GM08714 (cell line): Measurements from ENCODE around the gene PAX7.

Source experiments
- H3K4me3 ChIP-seq: fragments of 200-500 bp; sonication (Bioruptor generic); 2 replicates; pipeline ENCODE4 v1.5.1; 2014; ENCODE audit warnings: mild to moderate bottlenecking, low read length, inconsistent platforms
- ZNF274 ChIP-seq: IDR thresholded peaks from 2 replicates; pipeline ENCODE4 v1.6.1; 2012; ENCODE audit warnings: mild to moderate bottlenecking, low read depth, low read length

PAX7 gene

DNA sequence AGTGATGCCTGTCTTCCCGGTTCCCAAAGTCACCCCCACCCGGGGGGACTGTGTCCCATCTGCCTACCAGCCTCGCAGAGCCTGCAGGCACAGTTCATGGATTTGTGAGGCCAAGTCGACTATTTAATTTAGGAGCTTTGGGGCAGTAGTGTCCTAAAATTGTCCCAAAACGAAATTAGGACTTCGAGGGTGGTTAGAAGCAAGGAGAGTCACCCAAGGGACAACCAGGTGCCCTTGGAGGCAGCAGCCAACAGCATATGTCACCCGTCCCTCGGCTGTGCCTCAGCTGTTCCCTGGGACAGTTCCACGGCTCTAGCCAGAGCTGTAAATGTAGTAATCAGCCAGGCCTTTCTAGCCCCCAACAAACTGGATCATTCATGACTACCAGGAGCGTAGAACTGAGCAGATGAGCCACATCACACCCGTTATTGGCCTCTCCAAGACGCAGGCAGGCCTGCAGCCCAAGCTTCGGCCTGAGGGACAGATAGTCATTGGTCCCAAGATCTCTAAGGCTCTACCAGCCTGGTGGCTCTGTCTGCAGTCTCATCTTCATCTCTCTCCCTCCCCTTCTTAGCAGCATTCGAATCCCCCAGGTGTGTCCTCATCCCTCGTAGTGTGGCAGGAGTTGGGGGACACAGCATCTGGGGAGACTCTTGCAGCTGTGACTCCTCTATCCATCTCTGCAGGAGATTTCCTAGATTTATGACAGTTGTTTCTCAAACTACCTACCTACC, 2.9 kb downstream of the PAX7 start:
- TF ChIP-seq ZNF274 = no peak
- no peak overlapping the region for H3K4me3 ChIP-seq

DNA sequence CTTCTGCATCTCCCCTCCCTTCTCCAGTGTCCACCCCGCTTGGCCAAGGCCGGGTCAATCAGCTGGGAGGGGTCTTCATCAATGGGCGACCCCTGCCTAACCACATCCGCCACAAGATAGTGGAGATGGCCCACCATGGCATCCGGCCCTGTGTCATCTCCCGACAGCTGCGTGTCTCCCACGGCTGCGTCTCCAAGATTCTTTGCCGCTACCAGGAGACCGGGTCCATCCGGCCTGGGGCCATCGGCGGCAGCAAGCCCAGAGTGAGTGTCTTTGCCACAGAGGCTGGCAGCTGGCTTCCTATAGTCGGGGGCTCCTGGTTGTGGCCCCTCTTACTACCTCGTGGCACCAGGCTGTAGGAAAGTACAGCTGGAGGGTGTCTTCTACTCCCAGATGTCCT, 3.6 kb downstream of the PAX7 start:
- no peak overlapping the region for H3K4me3 ChIP-seq
- TF ChIP-seq ZNF274 = no peak

DNA sequence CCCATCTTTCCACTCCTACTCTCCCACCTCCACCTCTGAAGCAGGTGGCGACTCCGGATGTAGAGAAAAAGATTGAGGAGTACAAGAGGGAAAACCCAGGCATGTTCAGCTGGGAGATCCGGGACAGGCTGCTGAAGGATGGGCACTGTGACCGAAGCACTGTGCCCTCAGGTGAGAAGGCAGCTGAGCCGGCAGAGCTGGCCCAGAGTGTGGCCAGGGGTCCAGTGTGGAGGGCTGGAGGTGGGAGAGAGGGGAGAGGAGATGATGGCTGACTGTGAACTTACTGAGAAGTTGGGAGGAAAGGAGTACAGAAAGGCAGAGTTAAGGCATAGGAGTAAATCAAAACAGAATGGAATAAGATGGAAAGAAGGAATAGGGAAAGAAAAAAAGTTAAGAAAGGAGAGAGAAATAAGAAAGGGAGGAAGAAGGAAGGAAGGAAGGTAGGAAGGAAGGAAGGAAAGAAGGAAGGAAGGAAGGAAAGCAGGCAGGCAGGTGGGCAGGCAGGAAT, 4.5 kb downstream of the PAX7 start:
- TF ChIP-seq ZNF274 = no peak

DNA sequence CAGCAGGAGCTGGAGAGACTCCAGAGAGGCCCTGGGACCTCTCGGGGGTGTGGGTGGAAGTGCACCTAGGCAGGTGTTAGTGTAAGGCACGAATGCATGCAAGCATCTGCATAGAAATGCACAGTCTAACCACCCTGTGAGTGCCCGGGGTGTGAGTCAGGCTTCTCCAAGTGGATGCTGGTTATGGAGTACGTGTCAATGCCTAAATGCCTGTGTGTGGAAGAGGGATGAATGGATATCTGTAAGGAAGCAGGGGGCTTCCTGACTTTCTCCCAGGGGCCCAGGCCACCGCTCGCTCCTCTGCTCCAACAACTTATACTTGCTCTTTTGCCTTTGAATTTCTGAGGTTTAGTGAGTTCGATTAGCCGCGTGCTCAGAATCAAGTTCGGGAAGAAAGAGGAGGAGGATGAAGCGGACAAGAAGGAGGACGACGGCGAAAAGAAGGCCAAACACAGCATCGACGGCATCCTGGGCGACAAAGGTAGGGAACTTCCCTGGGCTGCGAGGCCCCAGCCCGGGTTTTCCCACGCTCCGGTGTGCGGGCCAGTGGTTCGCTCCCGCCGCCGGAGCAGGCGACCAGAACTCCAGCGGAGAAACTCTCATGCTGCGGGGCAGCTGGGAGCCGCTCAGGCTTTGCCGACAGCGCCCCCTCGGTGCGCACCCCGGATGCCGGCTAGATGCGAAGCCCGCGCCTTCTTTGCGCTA, 5.4 kb downstream of the PAX7 start:
- H3K4me3 ChIP-seq = no peak overlapping the region
- no peak for TF ChIP-seq ZNF274

More for the DNA sequence above, 4.5 kb downstream of the PAX7 start:
- H3K4me3 ChIP-seq = no peak overlapping the region

DNA sequence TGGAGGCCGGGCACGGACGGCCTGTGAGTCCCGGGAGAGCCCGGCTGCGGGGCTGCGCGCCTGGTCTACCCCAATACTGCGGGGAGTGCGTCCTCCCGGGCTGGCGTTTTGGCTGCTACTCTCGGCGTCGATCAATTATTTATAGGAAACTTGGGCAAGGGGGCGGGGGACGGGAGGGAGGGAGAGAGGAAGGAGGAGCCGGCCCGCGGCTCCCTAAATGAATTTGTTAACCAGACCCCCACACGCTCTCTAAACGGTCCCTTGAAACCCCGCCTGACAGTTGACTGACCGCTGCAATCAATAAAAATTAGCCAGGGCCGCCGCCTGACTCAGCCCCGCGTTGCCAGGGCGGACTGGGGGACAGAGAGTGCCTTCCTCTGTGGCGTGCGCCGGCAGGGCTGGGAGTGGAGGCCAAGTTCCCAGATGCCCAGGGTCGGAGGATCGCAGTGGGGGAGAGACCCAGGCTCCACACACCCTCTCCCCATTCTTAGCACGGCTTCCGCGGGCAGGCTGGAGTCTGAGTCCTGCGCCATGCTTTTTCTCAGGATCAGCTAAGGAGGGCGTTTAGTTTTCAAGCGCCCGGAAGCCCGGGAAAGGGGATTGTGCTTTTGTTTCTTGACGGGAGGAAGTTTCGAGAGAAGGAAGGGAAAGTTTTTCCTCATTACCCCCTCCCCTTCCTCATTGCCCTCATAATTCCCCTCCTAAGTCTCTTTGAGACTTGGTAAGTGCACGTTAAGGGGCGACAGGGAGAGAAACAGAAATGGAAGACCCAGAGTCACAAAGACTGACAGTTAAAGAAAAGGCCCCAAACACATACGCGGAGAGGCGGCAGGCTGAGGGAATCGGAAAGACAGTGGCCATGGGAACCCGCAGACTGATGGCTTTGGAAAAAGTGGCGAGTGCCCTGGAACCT, 6.2 kb downstream of the PAX7 start:
- TF ChIP-seq ZNF274 = no peak
- no peak overlapping the region for H3K4me3 ChIP-seq

DNA sequence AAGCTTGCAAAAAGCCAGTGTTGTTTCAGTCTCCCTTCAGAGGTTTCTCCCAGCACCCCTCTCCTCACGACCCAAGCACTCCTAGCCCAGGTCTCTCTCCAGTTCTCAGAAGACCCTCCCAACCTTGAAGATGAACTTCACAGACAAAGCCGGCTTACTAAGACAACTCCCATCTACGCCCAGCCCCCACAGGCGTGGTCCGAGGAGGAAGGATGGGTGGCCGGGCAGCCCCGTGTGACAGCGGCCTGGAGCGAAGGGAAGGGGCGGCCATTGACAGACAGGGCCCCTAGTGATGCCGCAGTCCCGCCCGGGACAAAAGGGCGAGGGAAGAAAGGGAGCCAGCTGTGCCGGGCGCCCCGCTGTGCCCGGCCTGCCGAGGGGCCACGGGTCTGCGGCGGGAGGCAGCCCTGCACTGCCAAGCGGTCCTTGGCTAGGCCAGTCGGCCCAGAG, 6.9 kb downstream of the PAX7 start:
- no peak for TF ChIP-seq ZNF274
- no peak overlapping the region for H3K4me3 ChIP-seq

DNA sequence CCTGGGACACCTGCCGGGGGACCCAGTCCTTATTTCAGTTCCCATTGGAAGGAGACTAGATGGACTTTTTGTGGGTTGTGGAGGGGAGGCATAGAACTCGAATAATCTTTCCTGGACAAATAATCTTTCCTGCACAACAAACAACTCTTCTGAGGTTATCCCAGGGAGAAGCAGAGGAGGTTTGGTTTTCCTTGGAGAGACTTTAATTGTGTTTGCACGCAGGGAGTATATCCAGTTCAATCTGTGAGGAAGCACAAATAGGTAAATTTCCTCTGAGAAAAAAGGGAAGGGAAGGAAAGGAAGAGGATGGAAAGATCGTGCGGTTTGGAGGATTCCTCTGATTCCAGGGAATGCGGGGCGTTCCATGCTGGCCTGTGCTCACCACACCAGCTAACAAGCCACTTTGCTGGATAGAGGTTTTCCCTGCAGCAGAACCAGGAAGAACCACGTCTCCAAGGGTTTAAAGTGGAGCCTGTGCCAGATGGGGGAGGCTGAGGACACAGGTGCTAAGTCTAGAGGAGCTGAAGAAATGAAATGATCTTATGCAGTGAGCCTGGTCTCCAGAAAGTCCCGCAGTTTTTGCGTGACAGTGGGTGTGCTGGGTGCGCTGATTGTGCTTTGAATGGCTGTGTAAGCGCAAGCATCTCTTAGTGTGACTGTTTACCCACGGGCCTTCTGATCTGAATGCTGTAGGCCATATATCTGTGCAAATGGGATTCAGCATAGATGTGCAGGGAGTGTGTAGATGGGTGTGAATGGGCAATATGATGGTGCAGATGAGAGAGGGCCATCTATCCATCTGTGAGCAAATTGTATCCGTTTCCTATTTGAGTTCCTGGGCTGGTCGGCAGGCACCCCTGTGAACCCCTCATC, 7.6 kb downstream of the PAX7 start:
- no peak overlapping the region for H3K4me3 ChIP-seq
- no peak for TF ChIP-seq ZNF274

DNA sequence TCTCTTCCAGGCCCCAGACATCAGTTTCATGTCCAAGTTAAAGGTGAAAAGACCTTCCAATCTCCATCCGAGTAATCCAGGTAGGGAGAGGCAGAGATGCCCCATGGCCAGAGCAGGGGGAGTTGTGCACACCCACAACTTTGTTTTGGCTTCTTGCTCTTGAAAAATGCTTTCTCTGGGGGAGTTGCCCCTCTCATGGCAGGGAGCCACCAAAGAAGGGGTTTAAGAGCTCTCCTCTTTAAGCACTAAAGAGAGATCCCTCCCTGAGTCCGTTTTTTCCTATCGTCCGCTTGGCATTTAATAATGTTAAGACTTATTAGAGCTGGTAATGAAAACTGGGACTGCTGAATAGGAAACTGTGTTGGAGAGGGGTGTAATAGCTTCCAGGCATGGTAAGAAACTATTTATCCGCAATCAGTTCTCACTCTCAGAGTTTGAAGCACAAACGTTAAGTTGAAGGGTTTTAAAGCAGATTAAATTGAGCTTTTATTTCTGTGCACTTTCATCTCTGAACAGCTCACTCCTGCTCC, 8.3 kb downstream of the PAX7 start:
- no peak for TF ChIP-seq ZNF274
- no peak overlapping the region for H3K4me3 ChIP-seq

DNA sequence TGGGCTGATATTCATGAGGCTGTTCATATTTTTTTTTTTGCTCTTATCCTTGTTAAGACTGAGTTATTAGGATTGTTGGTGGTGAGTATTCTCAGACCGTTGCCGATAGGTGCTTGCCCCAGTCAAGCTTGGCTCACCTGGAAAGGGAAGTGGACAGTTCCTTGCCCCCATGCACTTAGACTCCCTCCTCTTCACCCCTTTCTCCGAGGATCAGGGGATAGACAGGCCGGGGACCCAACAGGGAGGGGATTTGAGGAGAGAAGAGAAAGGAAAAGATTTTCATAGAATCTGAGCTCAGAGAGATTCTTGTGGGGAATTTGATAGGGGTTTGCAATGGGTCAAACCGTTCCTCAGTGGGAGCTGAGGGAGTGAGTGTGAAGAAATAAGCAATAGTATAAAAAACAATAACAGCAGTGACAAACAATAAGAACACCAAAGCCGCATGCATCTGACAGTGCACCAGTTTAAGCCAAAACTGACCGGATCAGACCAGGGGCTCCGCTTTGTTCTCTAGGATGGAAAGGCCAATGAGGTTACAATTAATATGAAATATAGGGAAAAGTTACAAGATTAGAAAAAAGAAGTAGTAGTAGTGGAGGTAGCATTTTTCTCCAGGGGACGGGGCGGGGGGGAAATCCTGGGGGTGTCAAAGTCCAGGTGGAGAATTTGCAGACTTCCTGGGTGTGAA, 8.9 kb downstream of the PAX7 start:
- no peak for TF ChIP-seq ZNF274
- no peak overlapping the region for H3K4me3 ChIP-seq

DNA sequence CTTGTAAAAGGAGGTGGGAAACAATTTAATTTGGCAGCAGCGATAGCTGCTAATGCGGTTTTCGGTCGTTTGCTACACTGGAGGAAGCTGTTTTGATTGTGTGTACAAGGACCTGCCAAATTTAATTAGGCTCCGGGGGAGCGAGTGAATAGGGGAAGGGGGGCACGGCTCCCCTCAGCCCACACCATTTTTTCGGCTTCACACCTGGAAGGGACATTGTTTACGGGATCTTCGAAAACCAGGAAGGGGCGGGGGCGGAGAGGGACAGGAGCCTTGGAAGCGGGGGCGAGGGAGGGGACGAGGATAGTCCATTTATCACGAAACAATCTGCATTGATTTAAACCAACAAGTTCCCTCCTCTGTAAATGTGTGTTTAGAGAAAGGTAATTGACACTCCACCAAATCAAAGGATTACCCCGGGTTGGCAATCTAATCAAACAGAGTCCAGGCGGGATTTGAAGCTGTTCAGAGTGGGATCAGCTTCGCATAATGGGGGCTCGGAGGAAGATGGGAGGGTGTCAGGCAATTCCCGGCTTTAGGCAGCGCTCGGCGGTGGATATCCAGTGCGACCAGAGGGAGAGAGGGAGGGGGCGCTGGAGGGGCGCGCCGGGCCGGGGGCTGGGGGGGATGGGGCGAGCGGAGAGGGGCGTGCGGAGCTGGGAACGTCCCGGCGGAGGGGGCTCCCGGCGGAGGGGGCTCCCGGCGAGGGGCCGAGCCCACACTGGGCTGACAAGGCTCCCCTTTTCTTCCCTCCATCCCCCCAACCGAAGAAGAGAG, 9.8 kb downstream of the PAX7 start:
- TF ChIP-seq ZNF274 = no peak
- no peak overlapping the region for H3K4me3 ChIP-seq

DNA sequence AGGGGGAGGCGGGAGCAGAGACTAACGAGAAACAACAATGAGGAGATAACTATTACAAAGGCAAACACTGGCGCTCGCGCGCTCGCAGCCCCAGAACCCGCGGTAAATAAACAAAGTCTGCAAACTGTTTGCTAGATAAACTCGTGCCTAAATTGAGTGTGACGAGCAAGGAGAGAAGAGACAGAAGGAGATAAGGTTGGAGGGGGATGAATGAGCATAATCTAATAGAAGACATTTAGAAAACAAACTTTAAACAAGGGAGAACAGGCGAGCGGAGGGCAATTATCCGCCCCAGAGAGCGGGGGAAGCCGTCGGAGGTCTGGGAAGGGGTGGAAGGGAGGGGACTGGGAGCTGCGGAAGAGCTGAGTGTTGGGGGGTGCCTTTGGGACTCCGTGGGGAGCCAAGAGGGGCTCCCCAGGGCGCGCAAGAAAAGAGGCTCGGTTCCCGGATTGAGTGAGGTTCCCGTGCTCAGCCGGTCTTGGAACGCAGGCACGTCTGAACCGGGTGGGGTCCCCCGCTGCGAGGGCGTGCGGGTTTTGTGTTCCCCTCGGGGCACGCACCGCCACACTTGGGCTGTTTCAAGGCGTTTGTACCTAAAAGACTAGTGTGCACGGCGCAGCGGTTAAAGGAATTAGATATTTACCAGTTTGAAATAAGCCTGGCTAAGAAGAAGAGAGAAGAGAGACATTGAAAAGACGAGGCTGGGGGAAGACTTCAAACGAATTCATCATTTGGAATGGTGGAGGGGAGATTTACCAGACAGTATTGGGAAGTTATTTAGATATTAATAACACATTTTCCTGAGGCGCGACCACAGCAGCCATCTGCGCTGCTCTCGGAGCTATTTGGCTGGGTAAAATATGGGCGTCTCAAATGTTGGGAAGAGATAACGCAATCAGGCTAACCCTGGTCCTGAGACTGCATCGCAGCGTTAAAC, 10.6 kb downstream of the PAX7 start:
- no peak for TF ChIP-seq ZNF274
- H3K4me3 ChIP-seq = no peak overlapping the region
